ENCODE results near the gene DEFB114.
A peak's percentile ranks its signal among the peaks of the same experiment; 100 is the strongest.

The DEFB114 gene

GRCh38 chr6:49934770-49935169 is 29.2 kb downstream of the DEFB114 start:
- DNase-seq: no peak

DNA sequence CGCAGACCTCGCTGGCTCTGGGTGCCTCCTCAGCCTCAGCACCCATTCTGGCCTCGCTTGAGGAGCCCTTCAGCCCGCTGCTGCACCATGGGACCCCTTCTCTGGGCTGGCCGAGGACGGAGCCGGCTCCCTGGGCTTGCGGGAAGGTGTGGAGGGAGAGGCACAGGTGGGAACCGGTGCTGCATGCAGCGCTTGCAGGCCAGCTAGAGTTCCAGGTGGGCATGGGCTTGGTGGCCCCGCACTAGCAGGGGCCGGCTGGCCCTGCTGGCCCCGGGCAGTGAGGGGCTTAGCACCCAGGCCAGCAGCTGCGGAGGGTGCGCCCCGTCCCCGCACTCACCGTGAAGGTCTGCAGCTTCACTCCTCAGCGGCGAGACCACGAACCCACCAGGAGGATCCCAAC is 30.4 kb downstream of the DEFB114 start:
- DNase-seq: peak; percentile 16

GRCh38 chr6:49929340-49929739 is 34.6 kb downstream of the DEFB114 start:
- DNase-seq: no peak

- DNase-seq: no peak
Measured at GRCh38 chr6:49923826-49924225, 40.1 kb downstream of the DEFB114 start.

DNA sequence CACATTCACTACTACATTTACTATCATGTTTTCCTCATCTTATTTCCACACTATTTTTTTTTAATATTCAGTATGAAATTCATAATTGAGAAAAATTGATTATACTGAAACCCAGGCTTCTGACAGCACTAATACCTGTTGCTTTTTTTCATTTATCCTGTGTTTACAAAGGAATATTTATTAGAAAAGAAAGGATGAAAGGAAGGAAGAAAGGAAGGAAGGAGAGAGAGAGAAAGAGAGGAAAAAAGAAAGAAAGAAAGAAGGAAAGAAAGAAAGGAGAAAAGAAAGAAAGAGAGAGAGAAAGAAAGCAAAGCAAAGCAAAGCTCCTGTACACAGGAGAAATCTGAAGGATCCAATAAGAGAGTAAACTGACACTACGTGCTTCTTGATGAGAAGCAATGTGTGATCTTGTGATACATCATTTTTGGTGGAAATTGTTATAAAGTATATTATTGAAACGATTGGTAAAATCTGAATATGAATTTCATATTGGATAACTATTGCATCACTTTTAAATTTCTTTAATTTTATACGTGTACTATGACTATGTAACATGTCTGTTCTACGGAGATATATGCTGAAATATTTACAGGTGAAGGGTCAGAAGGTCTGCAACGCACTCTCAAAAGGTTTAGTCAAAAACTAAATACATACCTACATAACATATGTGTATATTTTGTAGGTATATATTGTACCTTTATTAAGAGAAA is 43.9 kb downstream of the DEFB114 start:
- DNase-seq: no peak

- no peak for DNase-seq
Measured at GRCh38 chr6:49919261-49919660, 44.7 kb downstream of the DEFB114 start.

DNA sequence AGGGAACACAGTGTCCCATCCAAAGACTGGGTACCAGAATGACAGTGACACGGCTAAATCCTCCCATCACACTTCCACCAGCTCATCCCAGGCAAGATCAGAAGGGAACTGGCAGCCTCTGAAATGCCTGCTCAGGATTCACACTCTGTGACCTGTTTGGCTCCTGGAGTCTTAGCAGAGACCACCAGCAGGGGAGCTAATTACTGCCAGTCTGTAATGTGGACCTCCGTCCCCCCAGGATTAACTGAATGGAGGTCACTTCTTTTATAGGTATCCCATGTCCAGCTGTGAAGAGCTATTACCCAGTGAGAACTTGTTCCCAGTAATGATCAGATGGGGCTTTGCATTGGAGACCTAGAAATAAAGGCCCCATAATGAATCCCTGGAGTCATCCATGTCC is 45.2 kb downstream of the DEFB114 start:
- no peak for DNase-seq

GRCh38 chr6:49915035-49915434 is 48.9 kb downstream of the DEFB114 start:
- no peak for DNase-seq

DNA sequence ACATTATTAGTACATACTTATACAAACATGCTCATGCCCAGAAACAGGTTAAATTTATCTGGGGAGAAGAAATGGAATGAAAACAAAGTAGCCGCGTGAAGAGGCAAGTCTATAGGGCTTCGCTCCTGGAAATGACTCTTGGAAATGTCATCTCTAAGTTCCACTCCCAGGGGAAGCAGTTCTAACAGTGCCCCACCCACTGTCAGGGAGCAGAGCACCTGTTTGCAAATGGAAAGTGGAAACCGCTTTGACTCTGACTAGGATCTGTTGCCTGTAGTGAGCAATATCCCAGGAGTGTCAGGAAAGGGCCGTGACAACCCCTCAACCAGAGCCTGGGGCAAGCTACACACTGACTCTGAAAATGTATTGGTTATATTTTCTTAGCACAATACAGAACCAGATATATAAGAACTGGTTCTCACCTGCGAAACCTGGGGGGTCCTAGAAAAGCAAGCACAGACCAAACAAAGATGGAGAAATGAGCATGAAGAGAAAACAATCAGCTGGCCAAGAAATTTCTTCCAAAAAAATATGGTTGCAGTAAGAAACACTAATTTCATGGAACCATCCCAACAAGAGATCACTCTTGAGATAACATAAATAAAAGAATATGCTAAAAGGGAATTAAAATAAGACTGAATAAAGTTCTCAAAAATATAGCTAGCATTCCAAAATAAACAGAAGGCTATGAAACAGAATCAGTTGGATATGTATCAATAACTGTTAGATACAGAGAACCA is 50.2 kb downstream of the DEFB114 start:
- DNase-seq: no peak

DNA sequence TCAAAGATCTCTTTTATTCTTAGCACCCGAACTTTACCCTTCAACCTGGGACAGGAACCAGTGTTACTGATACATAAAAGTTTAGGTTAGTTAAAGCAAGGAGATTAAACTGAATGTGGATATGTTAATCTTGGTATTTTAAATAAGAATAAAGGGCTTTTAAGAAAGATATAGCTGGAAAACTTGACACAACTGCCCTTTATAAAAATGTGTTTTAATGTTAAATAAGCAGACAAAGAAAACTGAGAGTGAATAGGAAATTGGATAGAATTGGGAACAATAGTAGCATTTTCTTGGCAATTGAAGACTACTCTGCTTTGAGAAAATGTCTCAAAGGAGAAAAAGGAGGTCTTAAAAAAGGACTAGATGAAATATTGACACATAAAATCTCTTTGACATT is 51.8 kb downstream of the DEFB114 start:
- DNase-seq: no peak

DNA sequence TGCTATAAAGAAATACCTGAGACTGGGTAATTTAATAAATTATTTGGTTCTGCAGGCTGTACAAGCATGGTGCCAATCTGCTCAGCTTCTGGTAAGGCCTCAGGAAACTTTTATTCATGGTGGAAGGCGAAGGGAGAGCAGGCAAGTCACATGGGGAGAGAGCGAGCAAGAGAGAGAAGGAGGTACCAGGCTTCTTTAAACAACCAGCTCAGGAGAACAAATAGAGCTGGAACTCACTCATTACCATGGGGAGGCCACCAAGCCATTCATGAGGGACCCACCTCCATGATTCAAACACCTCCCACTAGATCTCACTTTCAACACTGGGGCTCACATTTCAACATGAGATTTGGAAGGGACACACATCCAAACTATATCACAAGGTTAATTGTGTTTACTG is 52.7 kb downstream of the DEFB114 start:
- no peak for DNase-seq

Measured in activated T-cell treated with anti-CD3 and anti-CD28 coated beads, Interleukin-2, amount 50 U/mL, for 1 hour (primary cell).